ENCODE measurements around the gene DHRS4. TPM values are rescaled to one million over a fixed set of nuclear protein-coding genes. Genes with fewer than 3 reads are reported as not detected.

The DHRS4 gene
- total and polyA plus RNA-seq, 9 donors: 16.6 to 38.8 (median 25.4) TPM

GRCh38 chr14:23915559-23915958 lies 38.0 kb upstream of the DHRS4 start:
- WGBS, 3 donors: 79 to 83% (median 81%) methylated on average over 4 of the region's 4 CpGs

GRCh38 chr14:23916004-23916403 lies 37.6 kb upstream of the DHRS4 start:
- H3K27me3 ChIP-seq: no peaks in the 10 kb centered on the region
- no peak for TF ChIP-seq CTCF (IDR thresholded peaks at IDR 0.05)
- TF ChIP-seq EP300 (IDR thresholded peaks at IDR 0.05): no peak
- no peaks in the 10 kb centered on the region for H3K9me3 ChIP-seq
- no peak for DNase-seq
- intact Hi-C loops (cut with DNase I): loop anchor here in 2 of 4 donors (10.0 kb wide), 2 partner anchors 271 to 281 kb away; partner anchors contain the start of gene DHRS2 (in 1 of the 2)
- WGBS, 3 donors: 9 to 15% (median 12%) methylated on average over 3 of the region's 3 CpGs
- no peak overlapping the region for H3K4me3 ChIP-seq
- H3K27ac ChIP-seq: no peak overlapping the region
- H3K4me1 ChIP-seq (ENCODE audit: insufficient read depth): peaks cover 4% of the 10 kb centered on the region
- no peaks in the 10 kb centered on the region for H3K36me3 ChIP-seq

More at GRCh38 chr14:23915559-23915958, 38.0 kb upstream of the DHRS4 start:
- Histone ChIP-seq H3K36me3 (no peaks in the 10 kb centered on the region), H3K4me1 (ENCODE audit: insufficient read depth) (peaks cover 4% of the 10 kb centered on the region), H3K27ac (no peak overlapping the region), H3K4me3 (no peak overlapping the region), H3K27me3 (no peaks in the 10 kb centered on the region), H3K9me3 (no peaks in the 10 kb centered on the region)
- TF ChIP-seq CTCF (IDR thresholded peaks at IDR 0.05) (no peak), EP300 (IDR thresholded peaks at IDR 0.05) (no peak), POLR2A (IDR thresholded peaks at IDR 0.05) (no peak)
- intact Hi-C loops (cut with DNase I): loop anchor here in 2 of 4 donors (10.0 kb wide), 2 partner anchors 271 to 281 kb away; partner anchors contain the start of gene DHRS2 (in 1 of the 2)
- no peak for DNase-seq

- no peak overlapping the region for H3K27ac ChIP-seq
- no peak for DNase-seq
- no peaks in the 10 kb centered on the region for H3K9me3 ChIP-seq
- no peaks in the 10 kb centered on the region for H3K27me3 ChIP-seq
- 16 to 26% (median 19%) methylated on average over 5 of the region's 5 CpGs for WGBS, 3 donors
- H3K36me3 ChIP-seq: no peaks in the 10 kb centered on the region
- no peak overlapping the region for H3K4me3 ChIP-seq
- intact Hi-C loops (cut with DNase I): loop anchor here in 2 of 4 donors (10.0 kb wide), 2 partner anchors 272 to 282 kb away; partner anchors contain the start of gene DHRS2 (in 1 of the 2)
- H3K4me1 ChIP-seq (ENCODE audit: insufficient read depth): peaks cover 4% of the 10 kb centered on the region
- TF ChIP-seq EP300 (IDR thresholded peaks at IDR 0.05) (no peak), CTCF (IDR thresholded peaks at IDR 0.05) (no peak), POLR2A (IDR thresholded peaks at IDR 0.05) (no peak)
These were observed 37.1 kb upstream of the DHRS4 start for GRCh38 chr14:23916446-23916845.

GRCh38 chr14:23922545-23922944 lies 31.0 kb upstream of the DHRS4 start:
- Histone ChIP-seq H3K36me3 (no peaks in the 10 kb centered on the region), H3K9me3 (no peaks in the 10 kb centered on the region), H3K4me3 (no peak overlapping the region), H3K27ac (no peak overlapping the region), H3K4me1 (ENCODE audit: insufficient read depth) (peaks cover 6% of the 10 kb centered on the region), H3K27me3 (no peaks in the 10 kb centered on the region)
- no peak for DNase-seq
- intact Hi-C loops (cut with DNase I): loop anchor here in 1 of 4 donors (10.0 kb wide), 1 partner anchor 288 kb away; the partner anchor contains the start of gene DHRS2
- WGBS, 3 donors: 76 to 82% (median 80%) methylated on average over 1 of the region's 1 CpG
- TF ChIP-seq POLR2A (IDR thresholded peaks at IDR 0.05) (no peak), EP300 (IDR thresholded peaks at IDR 0.05) (no peak), CTCF (IDR thresholded peaks at IDR 0.05) (no peak)
